ENCODE data around the gene ACIN1.

Gene ACIN1

DNA sequence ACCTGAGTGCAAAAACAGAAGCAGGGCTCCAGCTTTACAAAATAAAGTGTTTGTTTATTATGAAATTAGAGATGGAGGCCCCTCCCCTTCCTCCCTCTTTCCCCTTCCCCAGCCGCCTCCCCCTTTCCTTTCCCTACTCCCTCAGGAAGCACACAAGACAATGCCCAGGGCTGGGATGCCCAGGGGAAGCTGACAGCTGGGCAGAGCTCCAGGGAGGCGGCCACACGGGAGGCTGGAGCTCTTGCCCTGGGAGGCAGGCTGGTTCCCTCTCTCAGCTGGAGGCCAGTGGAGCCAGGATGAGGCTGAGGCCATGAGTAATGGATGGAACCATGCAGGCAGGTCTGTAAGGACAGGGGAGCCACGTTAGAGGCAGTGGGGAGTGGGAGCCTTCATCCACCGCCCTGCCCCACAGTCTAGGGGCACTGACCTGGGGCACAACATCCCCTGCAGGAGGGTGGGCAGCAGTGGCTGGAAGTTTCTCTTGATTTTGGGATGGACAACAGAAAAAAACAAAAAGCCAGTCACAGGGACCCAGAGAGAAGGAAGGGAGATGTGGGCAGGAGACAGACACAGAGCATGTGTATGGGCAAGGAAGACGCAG is 47.8 kb downstream of the ACIN1 start:
- H3K36me3 ChIP-seq (ENCODE audit: control insufficient read depth in 1 of 2, insufficient read depth in 2 of 2, low read depth in 1 of 2, low read length in 2 of 2) = peaks cover 0 to 35% of the 10 kb centered on the region in 2 experiments
- H3K18ac ChIP-seq (ENCODE audit: low read depth in 1 of 2, low read length in 2 of 2) = peak overlapping the region in 1 of 2 experiments; percentile 49
- H2BK120ac ChIP-seq (ENCODE audit: low read depth, low read length) = no peak overlapping the region
- no peaks in the 10 kb centered on the region for H3K79me1 ChIP-seq (replicated peaks; ENCODE audit: low read length, poor library complexity, severe bottlenecking)
- no peak overlapping the region for H2BK12ac ChIP-seq (ENCODE audit: low read length in 2 of 2)
- no peak overlapping the region for H3K4me3 ChIP-seq (ENCODE audit: insufficient read depth in 1 of 2, low read depth in 1 of 2, low read length in 2 of 2)
- H3K4me2 ChIP-seq (ENCODE audit: low read length, poor library complexity, severe bottlenecking) = no peak overlapping the region
- H3K9me3 ChIP-seq (ENCODE audit: control insufficient read depth, low read length) = no peaks in the 10 kb centered on the region
- H3K4me1 ChIP-seq (ENCODE audit: control insufficient read depth, insufficient read depth, low read depth, low read length) = peaks cover 11% of the 10 kb centered on the region
- H4K8ac ChIP-seq (ENCODE audit: low read length) = no peak overlapping the region
- no peak for DNase-seq
- no peak overlapping the region for H3K9ac ChIP-seq (ENCODE audit: low read length)
- H3K14ac ChIP-seq (ENCODE audit: low read length in 2 of 2) = peak overlapping the region in 1 of 2 experiments; percentile 63
- 82% methylated on average over 6 of the region's 6 CpGs for WGBS
- H3K23ac ChIP-seq (ENCODE audit: low read length in 2 of 2) = no peak overlapping the region
- no peaks in the 10 kb centered on the region for H3K27me3 ChIP-seq (ENCODE audit: control insufficient read depth in 1 of 2, insufficient read depth in 1 of 2, low read length in 2 of 2)
- no peak overlapping the region for H2BK5ac ChIP-seq (ENCODE audit: low read depth, low read length, poor library complexity, severe bottlenecking)
- peak overlapping the region; percentile 45 for H4K91ac ChIP-seq (ENCODE audit: low read length)
- peak overlapping the region; percentile 62 for H2AFZ ChIP-seq (ENCODE audit: low read depth, low read length)
- no peak overlapping the region for H3K4ac ChIP-seq (ENCODE audit: low read depth in 1 of 2, low read length in 2 of 2)
- no peak overlapping the region for H2BK15ac ChIP-seq (ENCODE audit: low read depth, poor library complexity, severe bottlenecking)
- H3K27ac ChIP-seq (ENCODE audit: low read length, poor library complexity, severe bottlenecking) = no peak overlapping the region
- H2AK5ac ChIP-seq (ENCODE audit: low read length, severe bottlenecking) = no peak overlapping the region

DNA sequence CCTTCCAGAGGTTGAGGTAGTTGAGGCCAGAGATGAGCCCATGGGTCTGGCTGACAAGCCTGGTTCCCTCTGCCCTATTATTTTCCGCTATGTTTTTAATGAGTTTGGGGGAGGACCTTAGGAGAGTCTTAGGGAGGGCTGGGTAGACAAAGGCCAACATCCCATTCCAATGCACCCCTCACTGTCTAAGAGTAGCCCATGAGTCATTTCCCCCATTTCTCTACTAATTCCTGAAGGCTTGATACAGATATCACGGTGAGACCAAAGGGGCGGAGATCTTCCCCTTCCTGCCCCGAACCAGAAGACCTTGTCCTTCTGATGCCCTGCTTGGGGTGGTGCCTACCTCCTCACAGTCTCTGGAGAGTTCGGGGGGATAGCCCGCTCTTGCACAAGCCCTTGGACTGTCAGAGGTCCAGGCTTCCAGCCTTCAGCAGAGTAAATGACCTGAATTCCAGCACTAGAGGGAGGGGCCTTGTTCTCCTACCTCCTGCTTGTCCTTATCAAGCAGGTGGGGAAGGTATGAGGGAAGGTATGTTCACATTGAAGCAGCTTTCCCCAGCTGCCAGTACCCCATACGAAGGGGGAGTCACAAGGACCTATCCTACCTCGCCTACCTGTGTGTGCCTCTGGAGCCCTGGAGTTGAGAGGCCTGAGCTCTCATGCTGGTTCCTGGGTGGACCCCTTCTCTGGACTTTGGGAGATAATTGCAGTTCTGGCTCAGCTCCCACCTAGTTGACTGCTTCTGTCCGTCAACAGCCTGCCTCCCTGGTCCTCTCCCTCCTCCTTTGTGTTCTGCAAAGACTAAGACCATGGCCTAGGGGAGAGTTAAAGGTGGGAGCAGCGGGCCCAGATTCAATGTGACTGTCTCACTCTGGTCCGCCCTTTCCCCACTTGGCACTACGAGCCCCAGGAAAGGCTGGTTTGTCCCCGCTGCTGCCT is 49.2 kb downstream of the ACIN1 start:
- H3K23ac ChIP-seq (ENCODE audit: low read length in 2 of 2) = no peak overlapping the region

DNA sequence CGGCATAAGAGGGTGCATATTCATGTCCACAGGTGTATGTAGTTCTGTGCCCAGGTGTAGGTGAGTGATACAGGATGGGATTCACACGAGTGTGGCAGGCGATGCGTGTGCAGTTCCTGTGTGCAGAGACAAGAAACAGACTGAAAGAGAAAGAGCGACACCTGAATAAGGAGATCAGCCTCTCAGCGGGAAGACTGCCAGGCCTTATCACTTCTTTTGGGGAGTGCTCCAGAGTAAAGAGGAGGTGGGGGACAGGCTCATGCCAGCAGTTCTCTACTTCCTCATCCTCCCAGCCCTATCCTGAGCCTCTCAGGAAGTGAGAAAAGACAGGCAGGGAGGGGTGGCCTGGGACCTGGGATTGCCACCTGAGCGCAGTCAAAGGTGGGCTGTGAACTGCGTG is 50.1 kb downstream of the ACIN1 start:
- no peak overlapping the region for H3K14ac ChIP-seq (ENCODE audit: low read length in 2 of 2)
- no peak overlapping the region for H4K8ac ChIP-seq (ENCODE audit: low read length)
- H3K36me3 ChIP-seq (ENCODE audit: control insufficient read depth in 1 of 2, insufficient read depth in 2 of 2, low read depth in 1 of 2, low read length in 2 of 2) = peaks cover 0 to 26% of the 10 kb centered on the region in 2 experiments
- no peak overlapping the region for H3K27ac ChIP-seq (ENCODE audit: low read length, poor library complexity, severe bottlenecking)
- no peaks in the 10 kb centered on the region for H3K79me1 ChIP-seq (replicated peaks; ENCODE audit: low read length, poor library complexity, severe bottlenecking)
- H4K91ac ChIP-seq (ENCODE audit: low read length) = no peak overlapping the region
- H2BK120ac ChIP-seq (ENCODE audit: low read depth, low read length) = no peak overlapping the region
- DNase-seq = no peak
- no peaks in the 10 kb centered on the region for H3K9me3 ChIP-seq (ENCODE audit: control insufficient read depth, low read length)
- H3K23ac ChIP-seq (ENCODE audit: low read length in 2 of 2) = peak overlapping the region in 1 of 2 experiments; percentile 3
- H3K18ac ChIP-seq (ENCODE audit: low read depth in 1 of 2, low read length in 2 of 2) = no peak overlapping the region
- 90% methylated on average over 8 of the region's 8 CpGs for WGBS
- no peak overlapping the region for H2AFZ ChIP-seq (ENCODE audit: low read depth, low read length)
- H2AK5ac ChIP-seq (ENCODE audit: low read length, severe bottlenecking) = no peak overlapping the region
- no peak overlapping the region for H2BK12ac ChIP-seq (ENCODE audit: low read length in 2 of 2)
- no peak overlapping the region for H3K4me3 ChIP-seq (ENCODE audit: insufficient read depth in 1 of 2, low read depth in 1 of 2, low read length in 2 of 2)
- no peak overlapping the region for H3K9ac ChIP-seq (ENCODE audit: low read length)
- H2BK15ac ChIP-seq (ENCODE audit: low read depth, poor library complexity, severe bottlenecking) = no peak overlapping the region
- H2BK5ac ChIP-seq (ENCODE audit: low read depth, low read length, poor library complexity, severe bottlenecking) = no peak overlapping the region
- H3K4me2 ChIP-seq (ENCODE audit: low read length, poor library complexity, severe bottlenecking) = no peak overlapping the region
- no peak overlapping the region for H3K4ac ChIP-seq (ENCODE audit: low read depth in 1 of 2, low read length in 2 of 2)
- H3K27me3 ChIP-seq (ENCODE audit: control insufficient read depth in 1 of 2, insufficient read depth in 1 of 2, low read length in 2 of 2) = no peaks in the 10 kb centered on the region
- peaks cover 10% of the 10 kb centered on the region for H3K4me1 ChIP-seq (ENCODE audit: control insufficient read depth, insufficient read depth, low read depth, low read length)

More for the DNA sequence above, 49.2 kb downstream of the ACIN1 start:
- Histone ChIP-seq H3K14ac (ENCODE audit: low read length in 2 of 2) (peak overlapping the region in 1 of 2 experiments; percentile 36), H2BK5ac (ENCODE audit: low read depth, low read length, poor library complexity, severe bottlenecking) (no peak overlapping the region), H3K4me2 (ENCODE audit: low read length, poor library complexity, severe bottlenecking) (no peak overlapping the region), H4K91ac (ENCODE audit: low read length) (no peak overlapping the region), H2BK15ac (ENCODE audit: low read depth, poor library complexity, severe bottlenecking) (no peak overlapping the region), H2AFZ (ENCODE audit: low read depth, low read length) (no peak overlapping the region), H3K4ac (ENCODE audit: low read depth in 1 of 2, low read length in 2 of 2) (no peak overlapping the region), H3K79me1 (replicated peaks; ENCODE audit: low read length, poor library complexity, severe bottlenecking) (no peaks in the 10 kb centered on the region), H2AK5ac (ENCODE audit: low read length, severe bottlenecking) (no peak overlapping the region), H3K4me1 (ENCODE audit: control insufficient read depth, insufficient read depth, low read depth, low read length) (peaks cover 10% of the 10 kb centered on the region), H3K9me3 (ENCODE audit: control insufficient read depth, low read length) (no peaks in the 10 kb centered on the region), H3K18ac (ENCODE audit: low read depth in 1 of 2, low read length in 2 of 2) (no peak overlapping the region), H3K9ac (ENCODE audit: low read length) (no peak overlapping the region), H3K27me3 (ENCODE audit: control insufficient read depth in 1 of 2, insufficient read depth in 1 of 2, low read length in 2 of 2) (no peaks in the 10 kb centered on the region), H3K27ac (ENCODE audit: low read length, poor library complexity, severe bottlenecking) (no peak overlapping the region), H2BK120ac (ENCODE audit: low read depth, low read length) (no peak overlapping the region), H3K36me3 (ENCODE audit: control insufficient read depth in 1 of 2, insufficient read depth in 2 of 2, low read depth in 1 of 2, low read length in 2 of 2) (peaks cover 0 to 30% of the 10 kb centered on the region in 2 experiments), H4K8ac (ENCODE audit: low read length) (no peak overlapping the region), H3K4me3 (ENCODE audit: insufficient read depth in 1 of 2, low read depth in 1 of 2, low read length in 2 of 2) (no peak overlapping the region), H2BK12ac (ENCODE audit: low read length in 2 of 2) (no peak overlapping the region)
- no peak for DNase-seq
- WGBS = 88% methylated on average over 12 of the region's 13 CpGs

- peak overlapping the region; percentile 18 for H2AFZ ChIP-seq (ENCODE audit: low read depth, low read length)
- H3K4me3 ChIP-seq (ENCODE audit: insufficient read depth in 1 of 2, low read depth in 1 of 2, low read length in 2 of 2) = no peak overlapping the region
- H3K79me1 ChIP-seq (replicated peaks; ENCODE audit: low read length, poor library complexity, severe bottlenecking) = no peaks in the 10 kb centered on the region
- H3K27me3 ChIP-seq (ENCODE audit: control insufficient read depth in 1 of 2, insufficient read depth in 1 of 2, low read length in 2 of 2) = no peaks in the 10 kb centered on the region
- H3K4me2 ChIP-seq (ENCODE audit: low read length, poor library complexity, severe bottlenecking) = no peak overlapping the region
- H3K27ac ChIP-seq (ENCODE audit: low read length, poor library complexity, severe bottlenecking) = no peak overlapping the region
- H3K36me3 ChIP-seq (ENCODE audit: control insufficient read depth in 1 of 2, insufficient read depth in 2 of 2, low read depth in 1 of 2, low read length in 2 of 2) = peaks cover 0 to 15% of the 10 kb centered on the region in 2 experiments
- H2BK15ac ChIP-seq (ENCODE audit: low read depth, poor library complexity, severe bottlenecking) = no peak overlapping the region
- WGBS = no CpG with 5 or more reads among the region's 3 CpGs
- H3K9me3 ChIP-seq (ENCODE audit: control insufficient read depth, low read length) = no peaks in the 10 kb centered on the region
- no peak overlapping the region for H4K91ac ChIP-seq (ENCODE audit: low read length)
- no peak overlapping the region for H2AK5ac ChIP-seq (ENCODE audit: low read length, severe bottlenecking)
- DNase-seq = no peak
- no peak overlapping the region for H3K4ac ChIP-seq (ENCODE audit: low read depth in 1 of 2, low read length in 2 of 2)
- no peak overlapping the region for H3K23ac ChIP-seq (ENCODE audit: low read length in 2 of 2)
- H4K8ac ChIP-seq (ENCODE audit: low read length) = no peak overlapping the region
- no peak overlapping the region for H2BK120ac ChIP-seq (ENCODE audit: low read depth, low read length)
- no peak overlapping the region for H3K9ac ChIP-seq (ENCODE audit: low read length)
- peaks cover 8% of the 10 kb centered on the region for H3K4me1 ChIP-seq (ENCODE audit: control insufficient read depth, insufficient read depth, low read depth, low read length)
- no peak overlapping the region for H3K18ac ChIP-seq (ENCODE audit: low read depth in 1 of 2, low read length in 2 of 2)
- no peak overlapping the region for H3K14ac ChIP-seq (ENCODE audit: low read length in 2 of 2)
- no peak overlapping the region for H2BK5ac ChIP-seq (ENCODE audit: low read depth, low read length, poor library complexity, severe bottlenecking)
- H2BK12ac ChIP-seq (ENCODE audit: low read length in 2 of 2) = no peak overlapping the region
These were observed 51.2 kb downstream of the ACIN1 start for GRCh38 chr14:23043754-23044153.
